Omental fat pad (tissue), 4 donors: ENCODE results near the gene ELK3. TPM values are rescaled to one million over a fixed set of nuclear protein-coding genes. Genes with fewer than 3 reads are reported as not detected.

Experiments
- ATAC-seq: fragments of 150-250 bp; one replicate; pipeline ENCODE4 v1.9.1; 2016; ENCODE audit warnings: mild to moderate bottlenecking, moderate library complexity; ENCODE audit not compliant: low FRiP score
- DNase-seq: peaks from one replicate; pipeline ENCODE4 v3.0.0-alpha.2; 2019; ENCODE audit warnings: low spot score
- total RNA-seq, 4 donors: library from RNA; depleted of rRNA; stranded (reverse); fragments of >200 nt; gene quantifications; one replicate each; pipeline ENCODE4 v1.1.0, GENCODE V29; 2016
- TF ChIP-seq, protein P1 (sequence below), 3 donors: fragments of 450-650 bp; IDR thresholded peaks; one replicate each; pipeline ENCODE4 v1.5.1; 2016 to 2017; ENCODE audit warnings: antibody characterized with exemption in 3 of 3, mild to moderate bottlenecking in 3 of 3, moderate library complexity in 2 of 3

ELK3 gene
- total RNA-seq, 4 donors from 2014 or later: 22.4 to 69.7 (median 37.9) TPM

GRCh38 chr12:96220902-96221301 is 26.7 kb downstream of the ELK3 start:
- DNase-seq (no peak), ATAC-seq (no peak)
- TF ChIP-seq, protein P1, sequence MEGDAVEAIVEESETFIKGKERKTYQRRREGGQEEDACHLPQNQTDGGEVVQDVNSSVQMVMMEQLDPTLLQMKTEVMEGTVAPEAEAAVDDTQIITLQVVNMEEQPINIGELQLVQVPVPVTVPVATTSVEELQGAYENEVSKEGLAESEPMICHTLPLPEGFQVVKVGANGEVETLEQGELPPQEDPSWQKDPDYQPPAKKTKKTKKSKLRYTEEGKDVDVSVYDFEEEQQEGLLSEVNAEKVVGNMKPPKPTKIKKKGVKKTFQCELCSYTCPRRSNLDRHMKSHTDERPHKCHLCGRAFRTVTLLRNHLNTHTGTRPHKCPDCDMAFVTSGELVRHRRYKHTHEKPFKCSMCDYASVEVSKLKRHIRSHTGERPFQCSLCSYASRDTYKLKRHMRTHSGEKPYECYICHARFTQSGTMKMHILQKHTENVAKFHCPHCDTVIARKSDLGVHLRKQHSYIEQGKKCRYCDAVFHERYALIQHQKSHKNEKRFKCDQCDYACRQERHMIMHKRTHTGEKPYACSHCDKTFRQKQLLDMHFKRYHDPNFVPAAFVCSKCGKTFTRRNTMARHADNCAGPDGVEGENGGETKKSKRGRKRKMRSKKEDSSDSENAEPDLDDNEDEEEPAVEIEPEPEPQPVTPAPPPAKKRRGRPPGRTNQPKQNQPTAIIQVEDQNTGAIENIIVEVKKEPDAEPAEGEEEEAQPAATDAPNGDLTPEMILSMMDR (IDR thresholded peaks at IDR 0.05): no peak

DNA sequence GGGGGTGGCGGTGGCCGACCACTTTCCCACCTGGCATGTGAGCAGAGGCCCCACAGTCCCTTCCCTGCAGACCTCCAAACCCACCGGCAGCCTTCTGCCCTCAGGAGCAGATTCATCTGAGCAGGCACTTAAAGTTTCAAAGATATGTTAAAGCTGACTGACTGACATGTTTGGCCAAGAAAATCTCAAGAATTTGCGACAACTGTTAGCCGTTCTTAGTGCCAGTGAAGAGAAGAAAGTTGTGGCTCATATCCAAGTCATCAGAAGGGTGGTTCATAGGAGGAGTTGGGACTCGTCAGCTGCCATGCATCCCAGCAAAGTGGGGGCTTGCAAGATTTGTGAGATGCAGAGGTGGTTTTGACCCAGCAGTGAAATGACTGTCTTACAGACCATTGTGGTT is 27.2 kb downstream of the ELK3 start:
- ATAC-seq: no peak
- DNase-seq: no peak

GRCh38 chr12:96223411-96224218 is 29.4 kb downstream of the ELK3 start:
- ATAC-seq (no peak), DNase-seq (no peak)
- TF ChIP-seq, protein P1 (IDR thresholded peaks at IDR 0.05): no peak

More for the DNA sequence above, 27.2 kb downstream of the ELK3 start:
- TF ChIP-seq, protein P1 (IDR thresholded peaks at IDR 0.05): no peak

GRCh38 chr12:96224219-96224615 is 30.0 kb downstream of the ELK3 start:
- no peak for DNase-seq
- TF ChIP-seq, protein P1 (IDR thresholded peaks at IDR 0.05): no peak
- ATAC-seq: no peak

GRCh38 chr12:96225044-96225855 is 31.1 kb downstream of the ELK3 start:
- TF ChIP-seq, protein P1 (IDR thresholded peaks at IDR 0.05): no peak
- ATAC-seq (no peak), DNase-seq (no peak)

DNA sequence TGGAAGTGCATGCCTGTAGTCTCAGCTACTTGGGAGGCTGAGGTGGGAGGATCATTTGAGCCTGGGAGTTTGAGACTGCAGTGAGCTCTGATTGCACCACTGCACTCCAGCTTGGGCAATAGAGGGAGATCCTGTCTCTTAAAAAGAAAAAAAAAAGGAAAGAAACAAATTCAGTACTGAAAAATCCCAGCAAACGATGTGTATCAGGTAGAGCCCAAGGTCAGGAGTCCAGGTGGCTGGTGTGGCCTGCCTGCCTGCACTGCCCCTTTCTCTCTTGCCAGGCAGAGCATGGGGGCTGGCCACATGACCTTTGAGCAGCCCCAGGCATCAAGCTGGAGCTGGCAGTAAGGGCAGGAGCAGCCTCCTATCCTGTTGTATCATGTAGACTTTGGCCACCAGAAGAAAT is 31.8 kb downstream of the ELK3 start:
- ATAC-seq: no peak
- DNase-seq: no peak
- TF ChIP-seq, protein P1 (IDR thresholded peaks at IDR 0.05): no peak
